Tibial nerve (tissue), 4 donors: Measurements from ENCODE around the gene CCL22. TPM values are rescaled to one million over a fixed set of nuclear protein-coding genes. Genes with fewer than 3 reads are reported as not detected.

ENCODE experiments used
- DNase-seq, 2 donors: peaks; one replicate each; pipeline ENCODE4 v3.0.0-alpha.2; 2019; ENCODE audit warnings: low spot score in 2 of 2
- H3K27ac ChIP-seq, 4 donors: fragments of 200-600 bp; sonication (generic) in 3 of 4; one replicate each; pipeline ENCODE4 v1.5.1; 2017 to 2019; ENCODE audit warnings: mild to moderate bottlenecking in 1 of 4
- H3K27me3 ChIP-seq, 2 donors: fragments of 200-600 bp; sonication (generic) in 1 of 2; one replicate each; pipeline versions ENCODE4 v1.5.1 to v1.6.0; 2017 to 2019
- H3K36me3 ChIP-seq, 3 donors: fragments of 200-600 bp; sonication (generic); one replicate each; pipeline ENCODE4 v1.5.1; 2018 to 2019
- H3K4me1 ChIP-seq, 4 donors: fragments of 200-600 bp; sonication (generic) in 3 of 4; one replicate each; pipeline ENCODE4 v1.5.1; 2017 to 2019
- H3K4me3 ChIP-seq, 4 donors: fragments of 200-600 bp; sonication (generic) in 3 of 4; one replicate each; pipeline ENCODE4 v1.5.1; 2017 to 2019; ENCODE audit warnings: mild to moderate bottlenecking in 1 of 4, moderate library complexity in 1 of 4
- H3K9me3 ChIP-seq, 4 donors: fragments of 200-600 bp; sonication (generic) in 3 of 4; one replicate each; pipeline ENCODE4 v1.5.1; 2017 to 2019
- CTCF ChIP-seq, 5 experiments: fragments of 200-600 bp in 3 of 5; fragments of 450-650 bp in 2 of 5; sonication (generic) in 3 of 5; IDR thresholded peaks; one replicate each; pipeline ENCODE4 v1.5.1; 2016 to 2019; ENCODE audit warnings: antibody characterized with exemption in 5 of 5, mild to moderate bottlenecking in 3 of 5, moderate library complexity in 2 of 5
- EP300 ChIP-seq, 2 donors: sonication (generic); formaldehyde crosslinking; IDR thresholded peaks; one replicate each; pipeline ENCODE4 v1.6.1; 2017; ENCODE audit warnings: antibody characterized with exemption in 2 of 2, mild to moderate bottlenecking in 1 of 2
- POLR2A ChIP-seq, 2 donors: fragments of 450-650 bp; IDR thresholded peaks; one replicate each; pipeline ENCODE4 v1.6.1; 2017; ENCODE audit warnings: antibody characterized with exemption in 2 of 2, mild to moderate bottlenecking in 2 of 2, moderate library complexity in 2 of 2
- WGBS, 2 donors: methylation state at CpG; one replicate each; pipeline ENCODE4 v1.1.5; 2018; 5-methylcytosine and 5-hydroxymethylcytosine counted together
- total RNA-seq, 4 donors: library from RNA; depleted of rRNA; stranded (reverse); fragments of >200 nt; gene quantifications; one replicate each; pipeline ENCODE4 v1.1.0, GENCODE V29; 2016

CCL22 gene
- total RNA-seq, 4 donors from 2014 or later: not detected

DNA sequence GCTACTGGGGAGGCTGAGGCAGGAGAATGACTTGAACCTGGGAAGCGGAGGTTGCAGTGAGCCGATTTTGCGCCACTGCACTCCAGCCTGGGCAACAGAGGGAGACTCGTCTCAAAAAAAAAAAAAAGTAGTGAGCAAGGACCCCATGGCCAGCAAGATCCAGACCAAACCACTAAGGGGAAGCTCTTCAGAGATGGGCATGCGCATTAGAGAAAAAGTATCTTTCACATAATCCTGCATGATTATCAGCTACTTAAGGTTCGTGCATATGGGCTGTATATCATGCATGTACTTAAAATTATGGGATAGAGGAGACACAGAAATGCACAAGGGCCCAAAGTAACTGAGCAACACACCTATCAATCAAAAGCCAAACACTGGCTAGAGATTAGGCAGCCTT is 10.7 kb upstream of the CCL22 start:
- H3K4me3 ChIP-seq: no peak overlapping the region
- H3K4me1 ChIP-seq: no peaks in the 10 kb centered on the region
- DNase-seq: no peak
- no peak overlapping the region for H3K27ac ChIP-seq
- H3K36me3 ChIP-seq: no peaks in the 10 kb centered on the region
- no peak for TF ChIP-seq CTCF (IDR thresholded peaks at IDR 0.05)
- no peak for TF ChIP-seq EP300 (IDR thresholded peaks at IDR 0.05)
- TF ChIP-seq POLR2A (IDR thresholded peaks at IDR 0.05): no peak
- H3K9me3 ChIP-seq: peaks cover 0 to 8% (median 0%) of the 10 kb centered on the region in 4 donors
- 83 to 86% methylated on average over 6 of the region's 6 CpGs for WGBS, 2 donors
- H3K27me3 ChIP-seq: no peaks in the 10 kb centered on the region

DNA sequence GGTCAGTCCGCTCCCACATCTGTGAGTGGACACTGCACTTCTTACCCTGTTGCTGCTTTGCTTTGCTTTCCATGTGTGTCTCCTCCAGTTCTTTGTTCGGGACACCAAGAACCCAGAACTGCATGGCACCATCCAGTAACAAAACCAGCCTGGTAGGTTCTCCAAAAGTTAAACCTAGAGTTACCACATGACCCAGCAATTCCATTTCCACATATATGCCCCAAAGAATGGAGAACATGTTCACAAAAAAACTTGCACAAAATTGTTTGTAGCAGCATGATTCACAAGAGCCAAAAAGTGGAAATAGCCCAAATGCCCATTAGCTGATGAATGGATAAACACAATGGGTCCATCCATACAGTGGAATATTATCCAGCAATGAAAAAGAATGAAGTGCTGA is 10.3 kb upstream of the CCL22 start:
- TF ChIP-seq POLR2A (IDR thresholded peaks at IDR 0.05) (no peak), CTCF (IDR thresholded peaks at IDR 0.05) (no peak), EP300 (IDR thresholded peaks at IDR 0.05) (no peak)
- Histone ChIP-seq H3K9me3 (peaks cover 0 to 8% (median 0%) of the 10 kb centered on the region in 4 donors), H3K4me3 (no peak overlapping the region), H3K27me3 (no peaks in the 10 kb centered on the region), H3K27ac (no peak overlapping the region), H3K4me1 (no peaks in the 10 kb centered on the region), H3K36me3 (no peaks in the 10 kb centered on the region)
- DNase-seq: no peak
- 91 to 96% methylated on average over 2 of the region's 2 CpGs for WGBS, 2 donors

GRCh38 chr16:57349212-57350031 is 9.2 kb upstream of the CCL22 start:
- no peaks in the 10 kb centered on the region for H3K36me3 ChIP-seq
- peaks cover 0 to 8% (median 0%) of the 10 kb centered on the region in 4 donors for H3K9me3 ChIP-seq
- H3K4me1 ChIP-seq: no peaks in the 10 kb centered on the region
- no peaks in the 10 kb centered on the region for H3K27me3 ChIP-seq
- DNase-seq: no peak
- no peak overlapping the region for H3K27ac ChIP-seq
- TF ChIP-seq POLR2A (IDR thresholded peaks at IDR 0.05) (no peak), EP300 (IDR thresholded peaks at IDR 0.05) (no peak), CTCF (IDR thresholded peaks at IDR 0.05) (no peak)
- whole genome bisulfite sequencing, 2 donors: 62% methylated on average over 14 of the region's 14 CpGs
- H3K4me3 ChIP-seq: no peak overlapping the region

DNA sequence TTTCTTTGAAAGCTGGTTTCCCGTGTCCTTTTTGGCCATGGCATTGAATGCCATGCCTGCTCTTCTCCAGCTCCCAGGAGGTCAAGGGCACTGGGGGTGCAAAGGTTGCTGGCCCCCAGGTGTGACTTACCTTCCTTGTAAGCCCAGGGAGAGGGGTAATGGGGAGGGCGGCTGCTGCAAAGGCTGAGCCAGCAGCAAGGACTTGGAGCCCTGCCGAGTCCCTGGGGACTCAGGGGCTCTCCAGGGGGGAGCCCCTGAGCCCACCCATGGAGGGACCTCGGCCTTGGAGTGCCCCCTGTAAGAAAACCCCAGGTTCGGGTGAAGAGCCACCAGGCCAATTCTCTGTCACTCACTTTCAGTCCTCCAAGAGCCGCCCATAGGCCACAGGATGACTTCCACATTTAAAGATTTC is 5.9 kb upstream of the CCL22 start:
- WGBS, 2 donors: 62 to 66% methylated on average over 6 of the region's 6 CpGs
- DNase-seq: no peak
- no peaks in the 10 kb centered on the region for H3K4me1 ChIP-seq
- no peak overlapping the region for H3K4me3 ChIP-seq
- H3K27me3 ChIP-seq: no peaks in the 10 kb centered on the region
- TF ChIP-seq EP300 (IDR thresholded peaks at IDR 0.05): no peak
- no peak for TF ChIP-seq CTCF (IDR thresholded peaks at IDR 0.05)
- TF ChIP-seq POLR2A (IDR thresholded peaks at IDR 0.05): no peak
- H3K9me3 ChIP-seq: peaks cover 0 to under 1% (median 0%) of the 10 kb centered on the region in 4 donors
- H3K27ac ChIP-seq: no peak overlapping the region
- no peaks in the 10 kb centered on the region for H3K36me3 ChIP-seq

- Histone ChIP-seq H3K9me3 (no peaks in the 10 kb centered on the region), H3K27ac (no peak overlapping the region), H3K4me1 (peaks cover 0 to 4% (median 0%) of the 10 kb centered on the region in 4 donors), H3K4me3 (no peak overlapping the region), H3K27me3 (no peaks in the 10 kb centered on the region), H3K36me3 (no peaks in the 10 kb centered on the region)
- WGBS, 2 donors: 83 to 88% methylated on average over 7 of the region's 7 CpGs
- no peak for DNase-seq
- TF ChIP-seq POLR2A (IDR thresholded peaks at IDR 0.05) (no peak), EP300 (IDR thresholded peaks at IDR 0.05) (no peak), CTCF (IDR thresholded peaks at IDR 0.05) (no peak)
These were observed 4.3 kb upstream of the CCL22 start for GRCh38 chr16:57354311-57354710.
